AG10803 (cell line): ENCODE data around the gene GLB1L.

Experiments used
- DNase-seq: peaks from one replicate; pipeline ENCODE4 v3.0.0; 2010; ENCODE audit warnings: low read depth
- H3K4me3 ChIP-seq: 2 replicates; pipeline ENCODE4 v1.5.1; 2011; ENCODE audit warnings: mild to moderate bottlenecking, low read length, control low read depth
- CTCF ChIP-seq: conservative IDR thresholded peaks from 2 replicates; pipeline ENCODE4 v1.5.1; 2011; ENCODE audit warnings: mild to moderate bottlenecking, low read length, control low read depth, inconsistent platforms

GLB1L gene

GRCh38 chr2:219229305-219230058 is 15.8 kb downstream of the GLB1L start, which contains the start of the genes ANKZF1 and ATG9A:
ANKZF1 (plus strand) TSS chr2:219229806; CDS start chr2:219230258, 452 bp downstream.
ATG9A (minus strand) TSS chr2:219229636; CDS start chr2:219228024, 1,612 bp downstream.
- peak; percentile 98 for DNase-seq
- H3K4me3 ChIP-seq = peak within 1 kb of the TSS; percentile 68
- TF ChIP-seq CTCF = no peak

GRCh38 chr2:219228911-219229304 is 16.3 kb downstream of the GLB1L start:
- no peak for TF ChIP-seq CTCF
- H3K4me3 ChIP-seq = peak overlapping the region; percentile 68
- DNase-seq = no peak

- TF ChIP-seq CTCF = no peak
- peak overlapping the region; percentile 68 for H3K4me3 ChIP-seq
- DNase-seq = no peak
Measured at GRCh38 chr2:219228041-219228910, 17.0 kb downstream of the GLB1L start.

GRCh38 chr2:219225350-219225749 is 19.9 kb downstream of the GLB1L start:
- no peak for TF ChIP-seq CTCF
- DNase-seq = no peak

GRCh38 chr2:219223831-219224610 is 21.2 kb downstream of the GLB1L start:
- TF ChIP-seq CTCF = no peak
- H3K4me3 ChIP-seq = no peak overlapping the region
- no peak for DNase-seq

More at GRCh38 chr2:219225350-219225749, 19.9 kb downstream of the GLB1L start:
- H3K4me3 ChIP-seq = no peak overlapping the region

- no peak overlapping the region for H3K4me3 ChIP-seq
- DNase-seq = no peak
- TF ChIP-seq CTCF = no peak
Measured at GRCh38 chr2:219221957-219222518, 23.2 kb downstream of the GLB1L start.
